GM12878 (cell line): Measurements from ENCODE around the gene KIF9. TPM values are rescaled to one million over a fixed set of nuclear protein-coding genes. Genes with fewer than 3 reads are reported as not detected.

Experiments
- CHD2 ChIP-seq: IDR thresholded peaks from 2 replicates; pipeline ENCODE4 v1.6.1; 2011; ENCODE audit warnings: low read depth, low read length, improper control_type of control experiment, borderline replicate concordance
- CREB1 ChIP-seq: IDR thresholded peaks from 2 replicates; pipeline ENCODE4 v1.6.1; 2012; ENCODE audit warnings: low read depth, mild to moderate bottlenecking, inconsistent platforms
- DPF2 ChIP-seq: fragments of 450-650 bp; IDR thresholded peaks from 2 replicates; pipeline ENCODE4 v1.6.1; 2017; ENCODE audit warnings: mild to moderate bottlenecking
- EED ChIP-seq: sonication (generic); IDR thresholded peaks from 2 replicates; pipeline ENCODE4 v1.6.1; 2016; ENCODE audit warnings: antibody characterized with exemption, low read depth
- EP300 ChIP-seq, 2 experiments: fragments of 150-350 bp in 1 of 2; IDR thresholded peaks; 2 replicates each; pipeline ENCODE4 v1.6.1; 2011 to 2012; ENCODE audit warnings: low read depth in 2 of 2, low read length in 2 of 2, borderline replicate concordance in 1 of 2, improper control_type of control experiment in 1 of 2, inconsistent platforms in 1 of 2; ENCODE audit not compliant: control insufficient read depth in 1 of 2
- FOXM1 ChIP-seq: IDR thresholded peaks from 2 replicates; pipeline ENCODE4 v1.6.1; 2012; ENCODE audit warnings: low read depth, mild to moderate bottlenecking, inconsistent platforms, low read length, moderate library complexity
- GATAD2B ChIP-seq: fragments of 450-650 bp; conservative IDR thresholded peaks from 2 replicates; pipeline ENCODE4 v1.6.1; 2017; ENCODE audit warnings: low read depth, mild to moderate bottlenecking, moderate library complexity
- HCFC1 ChIP-seq: fragments of 150-350 bp; IDR thresholded peaks from 2 replicates; pipeline ENCODE4 v1.6.1; 2014; ENCODE audit warnings: low read length
- HDAC2 ChIP-seq: fragments of 200-600 bp; sonication (generic); IDR thresholded peaks from 2 replicates; pipeline ENCODE4 v1.6.1; 2017
- MEF2A ChIP-seq: IDR thresholded peaks from 2 replicates; pipeline ENCODE4 v1.6.1; 2011; ENCODE audit warnings: low read depth, mild to moderate bottlenecking, low read length, moderate library complexity; ENCODE audit not compliant: insufficient read depth
- NBN ChIP-seq: fragments of 450-650 bp; IDR thresholded peaks from 2 replicates; pipeline ENCODE4 v1.6.1; 2016
- NFIC ChIP-seq: IDR thresholded peaks from 2 replicates; pipeline ENCODE4 v1.6.1; 2012; ENCODE audit warnings: low read depth, mild to moderate bottlenecking, inconsistent platforms, low read length, moderate library complexity
- NFYA ChIP-seq: IDR thresholded peaks from 2 replicates; pipeline ENCODE4 v1.6.1; 2011; ENCODE audit warnings: low read depth, mild to moderate bottlenecking, low read length, improper control_type of control experiment, borderline replicate concordance
- PAX5 ChIP-seq: IDR thresholded peaks from 2 replicates; pipeline ENCODE4 v1.6.1; 2011; ENCODE audit warnings: low read depth, low read length, borderline replicate concordance
- PAX8 ChIP-seq: fragments of 450-650 bp; IDR thresholded peaks from 2 replicates; pipeline ENCODE4 v1.6.1; 2017; ENCODE audit warnings: mild to moderate bottlenecking, moderate library complexity
- POLR2A ChIP-seq: IDR thresholded peaks from 2 replicates; pipeline ENCODE4 v1.6.1; 2011; ENCODE audit warnings: low read depth, mild to moderate bottlenecking, low read length
- POLR2AphosphoS2 ChIP-seq: IDR thresholded peaks from 2 replicates; pipeline ENCODE4 v1.6.1; 2011; ENCODE audit warnings: low read depth, mild to moderate bottlenecking, low read length, improper control_type of control experiment, moderate library complexity
- RB1 ChIP-seq: fragments of 450-650 bp; formaldehyde crosslinking; IDR thresholded peaks from 2 replicates; pipeline ENCODE4 v1.6.1; 2017; ENCODE audit warnings: mild to moderate bottlenecking, borderline replicate concordance
- RELA ChIP-seq: fragments of 450-650 bp; IDR thresholded peaks from 2 replicates; pipeline ENCODE4 v1.8.0; 2014; ENCODE audit warnings: borderline replicate concordance; ENCODE audit not compliant: partially characterized antibody
- RFX5 ChIP-seq: IDR thresholded peaks from 2 replicates; pipeline ENCODE4 v1.6.1; 2011; ENCODE audit warnings: low read depth, low read length, improper control_type of control experiment
- SPI1 ChIP-seq: IDR thresholded peaks from 2 replicates; pipeline ENCODE4 v1.6.1; 2011; ENCODE audit warnings: low read depth, mild to moderate bottlenecking, low read length, moderate library complexity, borderline replicate concordance; ENCODE audit not compliant: insufficient read depth
- TAF1 ChIP-seq: IDR thresholded peaks from 2 replicates; pipeline ENCODE4 v1.6.1; 2011; ENCODE audit warnings: mild to moderate bottlenecking, low read depth, low read length, borderline replicate concordance
- TBL1XR1 ChIP-seq: IDR thresholded peaks from 2 replicates; pipeline ENCODE4 v1.6.1; 2012; ENCODE audit warnings: low read depth, low read length, improper control_type of control experiment
- YBX1 ChIP-seq: fragments of 450-650 bp; IDR thresholded peaks from 2 replicates; pipeline ENCODE4 v1.6.1; 2016; ENCODE audit warnings: antibody characterized with exemption
- ZZZ3 ChIP-seq: IDR thresholded peaks from 2 replicates; pipeline ENCODE4 v1.6.1; 2011; ENCODE audit warnings: low read depth; ENCODE audit not compliant: control insufficient read depth, insufficient read length
- polyA plus RNA-seq, 11 experiments: library from polyadenylated mRNA; depleted of rRNA in 4 of 11; unstranded in 6 of 11; stranded (reverse) in 5 of 11; fragments of >200 nt; fragmentation: Nextera tagmentation in 4 of 11; fragmentation: Illumina TruSeq in 1 of 11; extraction: Ambion mirVana in 4 of 11; extraction: Trizol in 1 of 11; gene quantifications; 1 replicate in 1 of 11; 2 replicates in 10 of 11; pipeline versions ENCODE4 v1.2.1 to v1.2.3, GENCODE V29; 2011 to 2016; ENCODE audit warnings: inconsistent platforms in 2 of 11, missing spikeins in 2 of 11, low read depth in 1 of 11
- total RNA-seq, 4 experiments: library from RNA; depleted of rRNA in 3 of 4; stranded (reverse); fragments of >200 nt in 3 of 4; fragmentation: Illumina TruSeq in 1 of 4; extraction: Trizol in 1 of 4; gene quantifications; 2 replicates each; pipeline versions ENCODE4 v1.2.1 to v1.2.3, GENCODE V29; 2013 to 2021
- TF ChIP-seq, protein P1 (sequence below): IDR thresholded peaks from 2 replicates; pipeline ENCODE4 v1.6.1; 2011; ENCODE audit warnings: mild to moderate bottlenecking, low read depth, low read length, moderate library complexity; ENCODE audit not compliant: insufficient replicate concordance
- TF ChIP-seq, protein P2 (sequence below): fragments of 450-650 bp; formaldehyde crosslinking; IDR thresholded peaks from 2 replicates; pipeline ENCODE4 v1.4.0; 2022; ENCODE audit warnings: mild to moderate bottlenecking, moderate library complexity

Gene KIF9
- total and polyA plus RNA-seq, 10 of the 15 experiments (the other 5 are each of a cell fraction or from before 2014, with no cell fraction given), result 3.0 to 10.2 (median 5.9) TPM

- no peak for TF ChIP-seq PAX8
- 0 out of 2 replicates have a peak, but pooled peaks have one; percentile 40 for TF ChIP-seq MEF2A
- TF ChIP-seq EED, result peak; percentile 87
- TF ChIP-seq SPI1, result peak; percentile 99
- TF ChIP-seq NFYA, result no peak
- peak; percentile 93 for TF ChIP-seq DPF2
- peak in 1 of 2 experiments; percentile 95; a peak in 2 of 4 replicates for TF ChIP-seq EP300 (IDR thresholded peaks at IDR 0.05; ENCODE audit: borderline replicate concordance in 1 of 2, control insufficient read depth in 1 of 2, low read depth in 2 of 2, low read length in 2 of 2)
- TF ChIP-seq TAF1, result no peak
- TF ChIP-seq TBL1XR1, result no peak
- 0 out of 2 replicates have a peak, but pooled peaks have one; percentile 60 for TF ChIP-seq CHD2
- TF ChIP-seq PAX5, result peak; percentile 60; the same call in 1 of the 2 replicates
- TF ChIP-seq GATAD2B, result 0 out of 2 replicates have a peak, but pooled peaks have one; percentile 38
- 0 out of 2 replicates have a peak, but pooled peaks have one; percentile 34 for TF ChIP-seq CREB1
- no peak for TF ChIP-seq POLR2AphosphoS2
- no peak for TF ChIP-seq HCFC1
- TF ChIP-seq FOXM1, result no peak
- TF ChIP-seq, protein P1, sequence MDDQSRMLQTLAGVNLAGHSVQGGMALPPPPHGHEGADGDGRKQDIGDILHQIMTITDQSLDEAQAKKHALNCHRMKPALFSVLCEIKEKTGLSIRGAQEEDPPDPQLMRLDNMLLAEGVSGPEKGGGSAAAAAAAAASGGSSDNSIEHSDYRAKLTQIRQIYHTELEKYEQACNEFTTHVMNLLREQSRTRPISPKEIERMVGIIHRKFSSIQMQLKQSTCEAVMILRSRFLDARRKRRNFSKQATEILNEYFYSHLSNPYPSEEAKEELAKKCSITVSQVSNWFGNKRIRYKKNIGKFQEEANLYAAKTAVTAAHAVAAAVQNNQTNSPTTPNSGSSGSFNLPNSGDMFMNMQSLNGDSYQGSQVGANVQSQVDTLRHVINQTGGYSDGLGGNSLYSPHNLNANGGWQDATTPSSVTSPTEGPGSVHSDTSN, result no peak
- TF ChIP-seq, protein P2, sequence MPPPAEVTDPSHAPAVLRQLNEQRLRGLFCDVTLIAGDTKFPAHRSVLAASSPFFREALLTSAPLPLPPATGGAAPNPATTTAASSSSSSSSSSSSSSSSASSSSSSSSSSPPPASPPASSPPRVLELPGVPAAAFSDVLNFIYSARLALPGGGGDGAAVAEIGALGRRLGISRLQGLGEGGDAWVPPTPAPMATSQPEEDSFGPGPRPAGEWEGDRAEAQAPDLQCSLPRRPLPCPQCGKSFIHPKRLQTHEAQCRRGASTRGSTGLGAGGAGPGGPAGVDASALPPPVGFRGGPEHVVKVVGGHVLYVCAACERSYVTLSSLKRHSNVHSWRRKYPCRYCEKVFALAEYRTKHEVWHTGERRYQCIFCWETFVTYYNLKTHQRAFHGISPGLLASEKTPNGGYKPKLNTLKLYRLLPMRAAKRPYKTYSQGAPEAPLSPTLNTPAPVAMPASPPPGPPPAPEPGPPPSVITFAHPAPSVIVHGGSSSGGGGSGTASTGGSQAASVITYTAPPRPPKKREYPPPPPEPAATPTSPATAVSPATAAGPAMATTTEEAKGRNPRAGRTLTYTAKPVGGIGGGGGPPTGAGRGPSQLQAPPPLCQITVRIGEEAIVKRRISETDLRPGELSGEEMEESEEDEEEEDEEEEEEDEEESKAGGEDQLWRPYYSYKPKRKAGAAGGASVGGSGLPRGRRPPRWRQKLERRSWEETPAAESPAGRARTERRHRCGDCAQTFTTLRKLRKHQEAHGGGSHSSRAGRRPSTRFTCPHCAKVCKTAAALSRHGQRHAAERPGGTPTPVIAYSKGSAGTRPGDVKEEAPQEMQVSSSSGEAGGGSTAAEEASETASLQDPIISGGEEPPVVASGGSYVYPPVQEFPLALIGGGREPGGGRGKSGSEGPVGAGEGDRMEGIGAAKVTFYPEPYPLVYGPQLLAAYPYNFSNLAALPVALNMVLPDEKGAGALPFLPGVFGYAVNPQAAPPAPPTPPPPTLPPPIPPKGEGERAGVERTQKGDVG, result no peak
- no peak for TF ChIP-seq YBX1
- no peak for TF ChIP-seq HDAC2
- no peak for TF ChIP-seq RB1
- TF ChIP-seq ZZZ3, result no peak
- no peak for TF ChIP-seq POLR2A
- TF ChIP-seq NFIC, result peak; percentile 40; the same call in 1 of the 2 replicates
- TF ChIP-seq NBN, result peak; percentile 54; the same call in 1 of the 2 replicates
- no peak for TF ChIP-seq RFX5
- TF ChIP-seq RELA, result no peak
Observed at GRCh38 chr3:47225310-47225906, 57.2 kb downstream of the KIF9 start (continued).
